IPS-20b (cell line): ENCODE data around the gene CHCHD4.

Experiments used
- H3K27ac ChIP-seq: one replicate; pipeline ENCODE4 v1.5.1; 2013; ENCODE audit warnings: low read length
- H3K27me3 ChIP-seq: 2 replicates; pipeline ENCODE4 v1.6.1; 2013; ENCODE audit warnings: mild to moderate bottlenecking, low read length, inconsistent platforms; ENCODE audit not compliant: insufficient read depth
- H3K36me3 ChIP-seq: 2 replicates; pipeline ENCODE4 v1.6.1; 2013; ENCODE audit warnings: low read depth, mild to moderate bottlenecking, inconsistent platforms, low read length, moderate library complexity; ENCODE audit not compliant: insufficient read depth
- H3K4me1 ChIP-seq: 2 replicates; pipeline ENCODE4 v1.6.1; 2013; ENCODE audit warnings: mild to moderate bottlenecking, control low read depth, inconsistent platforms, low read length, moderate library complexity; ENCODE audit not compliant: insufficient read depth
- H3K4me3 ChIP-seq: 2 replicates; pipeline ENCODE4 v1.5.1; 2013; ENCODE audit warnings: mild to moderate bottlenecking, low read length, inconsistent platforms
- H3K9ac ChIP-seq: 2 replicates; pipeline ENCODE4 v1.6.1; 2013; ENCODE audit warnings: low read depth, mild to moderate bottlenecking, inconsistent platforms, low read length, moderate library complexity
- H3K9me3 ChIP-seq: 2 replicates; pipeline ENCODE4 v1.6.1; 2013; ENCODE audit warnings: mild to moderate bottlenecking, low read depth, low read length, inconsistent platforms; ENCODE audit not compliant: insufficient read depth

The CHCHD4 gene

DNA sequence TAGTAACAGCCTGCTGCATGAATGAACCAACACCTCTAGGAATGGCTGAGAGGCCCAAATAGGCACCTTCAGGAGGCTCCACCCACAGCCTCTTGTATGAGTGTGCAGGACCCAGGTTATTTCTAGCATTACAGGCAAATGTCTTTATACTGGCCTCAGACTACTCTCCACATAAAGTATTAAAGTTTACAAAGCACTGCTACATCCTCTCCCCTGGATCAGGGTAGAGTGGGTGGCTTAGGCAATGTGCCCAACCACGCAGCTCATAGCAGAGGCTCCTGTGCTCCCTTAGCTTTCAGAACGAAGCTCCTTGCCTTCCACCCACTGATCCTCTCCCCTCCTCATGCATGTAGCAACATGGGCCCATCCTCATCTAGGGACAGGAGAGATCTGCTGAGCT lies 16.5 kb upstream of the CHCHD4 start:
- peaks cover 5% of the 10 kb centered on the region; the same call in 1 of the 2 replicates for H3K4me1 ChIP-seq
- no peaks in the 10 kb centered on the region for H3K27me3 ChIP-seq
- no peak overlapping the region for H3K4me3 ChIP-seq
- no peaks in the 10 kb centered on the region for H3K9me3 ChIP-seq
- H3K27ac ChIP-seq: no peak overlapping the region
- H3K36me3 ChIP-seq: peaks cover 51% of the 10 kb centered on the region
- no peak overlapping the region for H3K9ac ChIP-seq

DNA sequence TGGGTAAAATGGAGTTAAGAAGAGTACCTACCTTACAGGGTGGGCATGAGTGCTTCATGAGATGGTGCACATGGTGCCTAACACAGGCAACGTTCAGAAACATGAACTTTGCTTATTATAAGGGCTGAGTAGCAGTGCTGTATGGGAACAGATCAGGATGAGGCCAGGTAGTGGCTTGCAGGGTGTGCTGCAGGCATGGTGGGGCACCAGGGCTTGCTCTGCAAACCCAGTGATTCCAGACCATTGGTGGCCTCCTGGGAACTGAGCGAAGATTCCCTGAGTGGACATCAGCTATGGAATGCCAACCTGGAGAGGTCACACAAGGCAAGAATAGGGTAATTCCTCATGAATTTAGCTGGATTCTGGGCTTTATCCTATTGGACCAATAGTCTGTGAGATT lies 16.0 kb upstream of the CHCHD4 start:
- peaks cover 51% of the 10 kb centered on the region for H3K36me3 ChIP-seq
- no peak overlapping the region for H3K27ac ChIP-seq
- no peaks in the 10 kb centered on the region for H3K27me3 ChIP-seq
- no peak overlapping the region for H3K9ac ChIP-seq
- H3K4me1 ChIP-seq: peaks cover 5% of the 10 kb centered on the region; the same call in 1 of the 2 replicates
- no peak overlapping the region for H3K4me3 ChIP-seq
- H3K9me3 ChIP-seq: no peaks in the 10 kb centered on the region

GRCh38 chr3:14139771-14140170 lies 15.1 kb upstream of the CHCHD4 start:
- H3K4me1 ChIP-seq: peaks cover 4% of the 10 kb centered on the region; the same call in 1 of the 2 replicates
- H3K9me3 ChIP-seq: no peaks in the 10 kb centered on the region
- no peak overlapping the region for H3K27ac ChIP-seq
- no peak overlapping the region for H3K4me3 ChIP-seq
- no peak overlapping the region for H3K9ac ChIP-seq
- peaks cover 55% of the 10 kb centered on the region for H3K36me3 ChIP-seq
- H3K27me3 ChIP-seq: no peaks in the 10 kb centered on the region

- Histone ChIP-seq H3K27ac (no peak overlapping the region), H3K9me3 (no peaks in the 10 kb centered on the region), H3K9ac (no peak overlapping the region), H3K36me3 (peaks cover 62% of the 10 kb centered on the region), H3K4me1 (peaks cover 2% of the 10 kb centered on the region; the same call in 1 of the 2 replicates), H3K27me3 (no peaks in the 10 kb centered on the region), H3K4me3 (no peak overlapping the region)
Observed at GRCh38 chr3:14138878-14139655, 14.4 kb upstream of the CHCHD4 start.

DNA sequence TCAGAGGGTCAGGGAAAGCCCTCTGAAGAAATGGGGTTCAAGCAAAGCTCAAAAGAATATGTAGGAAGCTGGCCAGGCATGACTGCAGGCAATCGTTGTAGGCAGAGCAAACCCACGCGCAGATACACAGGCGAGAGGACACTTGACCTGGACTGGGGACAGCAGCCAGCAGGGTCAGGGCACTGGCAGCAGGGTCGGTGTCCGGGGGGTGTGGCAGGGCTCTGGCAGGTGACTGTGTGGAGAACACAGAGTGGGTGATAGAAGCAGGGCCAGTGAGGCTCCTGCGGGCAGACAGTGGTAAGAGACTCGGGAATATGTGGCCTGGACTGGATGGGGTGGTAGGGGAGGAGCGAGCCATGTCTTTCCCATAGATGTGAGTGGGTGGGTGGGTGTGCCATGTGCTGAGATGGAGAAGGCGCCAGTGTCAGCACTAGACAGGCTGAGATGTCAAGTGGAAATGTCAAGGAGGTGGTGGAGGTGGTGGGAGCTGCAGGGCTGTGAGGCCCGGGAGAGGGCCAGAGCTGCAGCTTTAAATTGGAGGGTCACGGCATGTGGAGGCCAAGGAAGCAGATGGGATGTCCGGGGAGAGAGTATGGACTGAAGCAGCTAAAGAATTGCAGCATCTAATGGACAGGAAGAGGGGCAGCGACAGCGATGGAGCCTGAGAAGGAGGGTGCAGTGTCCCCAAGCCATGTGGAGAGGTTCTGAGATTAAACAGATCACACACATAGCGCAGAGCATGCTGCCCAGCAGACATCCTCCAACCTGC lies 13.6 kb upstream of the CHCHD4 start:
- Histone ChIP-seq H3K4me1 (peaks cover 2% of the 10 kb centered on the region; the same call in 1 of the 2 replicates), H3K27ac (no peak overlapping the region), H3K9ac (no peak overlapping the region), H3K4me3 (no peak overlapping the region), H3K36me3 (peaks cover 70% of the 10 kb centered on the region), H3K9me3 (no peaks in the 10 kb centered on the region), H3K27me3 (no peaks in the 10 kb centered on the region)

DNA sequence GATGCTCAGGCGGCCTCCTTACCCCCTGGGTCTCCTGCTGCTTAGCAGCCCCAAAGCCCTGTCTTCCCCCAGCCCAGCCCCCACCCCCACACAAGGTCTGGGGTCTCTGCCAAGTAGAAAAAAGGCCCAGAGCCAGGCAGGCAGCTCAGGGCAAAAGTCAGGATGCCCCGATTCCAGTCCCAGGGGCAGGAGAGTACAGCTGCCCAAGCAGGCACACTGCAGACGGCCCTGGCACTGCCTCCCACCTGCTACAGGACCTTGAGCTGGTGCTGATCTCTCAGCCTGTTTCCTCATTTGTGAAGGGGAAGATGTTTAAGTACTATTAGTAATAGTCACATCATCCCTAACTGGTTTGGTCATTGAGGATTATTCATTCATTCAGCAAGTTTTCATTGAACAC lies 12.8 kb upstream of the CHCHD4 start:
- Histone ChIP-seq H3K9ac (no peak overlapping the region), H3K9me3 (no peaks in the 10 kb centered on the region), H3K4me1 (peaks cover under 1% of the 10 kb centered on the region; the same call in 1 of the 2 replicates), H3K4me3 (no peak overlapping the region), H3K27ac (no peak overlapping the region), H3K27me3 (no peaks in the 10 kb centered on the region), H3K36me3 (peaks cover 78% of the 10 kb centered on the region)

DNA sequence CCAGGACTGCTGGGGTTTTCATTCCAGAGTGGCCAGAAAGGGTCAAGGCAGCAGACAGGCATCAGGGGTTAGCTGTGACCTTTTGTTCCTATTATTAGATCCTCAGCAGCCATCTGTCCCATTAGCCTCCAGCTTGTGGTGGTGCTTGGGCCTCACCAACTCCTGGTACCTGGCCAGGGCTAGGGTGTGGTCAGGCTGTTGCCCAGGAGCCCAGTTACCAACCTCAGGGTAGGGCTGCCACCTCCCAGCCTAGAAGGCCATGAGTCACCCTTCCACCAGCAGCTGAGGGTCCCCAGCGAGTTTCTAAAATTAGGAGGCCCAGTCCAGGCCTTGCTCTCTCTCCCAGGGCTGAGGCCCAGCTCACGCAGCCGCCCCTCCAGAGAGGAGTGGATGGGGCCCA lies 12.3 kb upstream of the CHCHD4 start:
- no peaks in the 10 kb centered on the region for H3K27me3 ChIP-seq
- no peaks in the 10 kb centered on the region for H3K4me1 ChIP-seq
- H3K9ac ChIP-seq: no peak overlapping the region
- no peaks in the 10 kb centered on the region for H3K9me3 ChIP-seq
- no peak overlapping the region for H3K27ac ChIP-seq
- H3K36me3 ChIP-seq: peaks cover 80% of the 10 kb centered on the region
- H3K4me3 ChIP-seq: no peak overlapping the region

DNA sequence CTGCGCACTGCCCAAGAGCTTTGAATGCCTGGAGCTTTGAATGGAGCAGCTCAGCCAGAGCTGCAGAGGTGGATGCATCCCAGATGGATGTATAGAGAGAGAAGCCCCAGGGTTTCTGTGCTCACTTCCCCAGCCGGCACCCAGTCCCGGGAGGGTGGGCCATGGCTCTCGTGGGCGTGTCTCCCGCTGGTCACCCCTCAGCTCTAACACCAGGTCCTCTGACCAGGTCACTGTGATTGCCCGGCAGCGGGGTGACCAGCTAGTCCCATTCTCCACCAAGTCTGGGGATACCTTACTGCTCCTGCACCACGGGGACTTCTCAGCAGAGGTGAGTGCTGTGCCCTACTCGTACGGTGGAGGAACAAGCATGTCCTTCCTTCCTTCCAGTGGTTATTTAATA lies 10.9 kb upstream of the CHCHD4 start:
- H3K27me3 ChIP-seq: no peaks in the 10 kb centered on the region
- H3K36me3 ChIP-seq: peaks cover 89% of the 10 kb centered on the region
- H3K9ac ChIP-seq: no peak overlapping the region
- H3K9me3 ChIP-seq: no peaks in the 10 kb centered on the region
- no peak overlapping the region for H3K4me3 ChIP-seq
- H3K4me1 ChIP-seq: no peaks in the 10 kb centered on the region
- H3K27ac ChIP-seq: no peak overlapping the region

- Histone ChIP-seq H3K36me3 (peaks cover 88% of the 10 kb centered on the region), H3K9ac (no peak overlapping the region), H3K4me3 (no peak overlapping the region)
Observed at GRCh38 chr3:14134291-14134690, 9.6 kb upstream of the CHCHD4 start.

GRCh38 chr3:14133876-14134275 lies 9.2 kb upstream of the CHCHD4 start:
- H3K4me3 ChIP-seq: no peak overlapping the region
- H3K9me3 ChIP-seq: no peaks in the 10 kb centered on the region
- H3K27ac ChIP-seq: no peak overlapping the region
- H3K27me3 ChIP-seq: no peaks in the 10 kb centered on the region
- no peaks in the 10 kb centered on the region for H3K4me1 ChIP-seq
- H3K36me3 ChIP-seq: peaks cover 86% of the 10 kb centered on the region
- H3K9ac ChIP-seq: no peak overlapping the region

More at GRCh38 chr3:14134291-14134690, 9.6 kb upstream of the CHCHD4 start:
- Histone ChIP-seq H3K27me3 (no peaks in the 10 kb centered on the region), H3K27ac (no peak overlapping the region), H3K4me1 (no peaks in the 10 kb centered on the region), H3K9me3 (no peaks in the 10 kb centered on the region)

GRCh38 chr3:14133188-14133800 lies 8.6 kb upstream of the CHCHD4 start:
- H3K9me3 ChIP-seq: no peaks in the 10 kb centered on the region

More at GRCh38 chr3:14133188-14133800, 8.6 kb upstream of the CHCHD4 start:
- Histone ChIP-seq H3K4me3 (no peak overlapping the region), H3K9ac (no peak overlapping the region), H3K36me3 (peaks cover 87% of the 10 kb centered on the region), H3K27me3 (no peaks in the 10 kb centered on the region), H3K27ac (no peak overlapping the region), H3K4me1 (no peaks in the 10 kb centered on the region)
